Right atrium auricular region (tissue), 2 donors: ENCODE results near the gene GRIK5. TPM values are rescaled to one million over a fixed set of nuclear protein-coding genes. Genes with fewer than 3 reads are reported as not detected.
A peak's percentile ranks its signal among the peaks of the same experiment; 100 is the strongest.

Experiments
- DNase-seq: peaks from one replicate; pipeline ENCODE4 v3.0.0-alpha.2; 2019; ENCODE audit warnings: low spot score
- H3K27ac ChIP-seq, 2 donors: fragments of 200-600 bp; sonication (generic); 1 replicate in 1 of 2; 2 replicates in 1 of 2; pipeline ENCODE4 v1.5.1; 2016 to 2019
- H3K27me3 ChIP-seq, 2 donors: fragments of 200-600 bp; sonication (generic); one replicate each; pipeline versions ENCODE4 v1.5.1 to v1.6.0; 2017 to 2019
- H3K36me3 ChIP-seq: fragments of 200-600 bp; sonication (generic); one replicate; pipeline ENCODE4 v1.5.1; 2016
- H3K4me1 ChIP-seq, 2 donors: fragments of 200-600 bp; sonication (generic); one replicate each; pipeline versions ENCODE4 v1.5.1 to v1.6.0; 2017 to 2019
- H3K4me3 ChIP-seq, 2 donors: fragments of 200-600 bp; sonication (generic); 1 replicate in 1 of 2; 2 replicates in 1 of 2; pipeline ENCODE4 v1.5.1; 2017 to 2019; ENCODE audit warnings: mild to moderate bottlenecking in 1 of 2, moderate library complexity in 1 of 2
- H3K9me3 ChIP-seq, 2 donors: fragments of 200-600 bp; sonication (generic); one replicate each; pipeline ENCODE4 v1.5.1; 2019
- CTCF ChIP-seq, 2 donors: fragments of 200-600 bp; sonication (generic); IDR thresholded peaks; one replicate each; pipeline ENCODE4 v1.5.1; 2019; ENCODE audit warnings: antibody characterized with exemption in 2 of 2
- total RNA-seq, 2 donors: library from RNA; depleted of rRNA; stranded (reverse); fragments of >200 nt; gene quantifications; one replicate each; pipeline ENCODE4 v1.1.0, GENCODE V29; 2016

The GRIK5 gene
- total RNA-seq, 2 donors from 2014 or later, result 8.1 to 17.1 TPM

- H3K4me1 ChIP-seq, result peaks cover 0 to 14% of the 10 kb centered on the region in 2 donors
- DNase-seq, result no peak
- H3K9me3 ChIP-seq, result no peaks in the 10 kb centered on the region
- H3K4me3 ChIP-seq, result no peak overlapping the region
- no peak for TF ChIP-seq CTCF (IDR thresholded peaks at IDR 0.05)
- peak overlapping the region; percentile 1 to 46 for H3K27ac ChIP-seq
- no peaks in the 10 kb centered on the region for H3K27me3 ChIP-seq
- H3K36me3 ChIP-seq, result no peaks in the 10 kb centered on the region
Observed at GRCh38 chr19:42089191-42089750, 19.3 kb upstream of the GRIK5 start.

GRCh38 chr19:42088471-42089190 lies 18.6 kb upstream of the GRIK5 start:
- H3K4me3 ChIP-seq, result no peak overlapping the region
- H3K27me3 ChIP-seq, result no peaks in the 10 kb centered on the region
- peaks cover 0 to 14% of the 10 kb centered on the region in 2 donors for H3K4me1 ChIP-seq
- DNase-seq, result no peak
- no peaks in the 10 kb centered on the region for H3K9me3 ChIP-seq
- peak overlapping the region; percentile 1 to 46 for H3K27ac ChIP-seq
- peaks cover under 1% of the 10 kb centered on the region for H3K36me3 ChIP-seq
- TF ChIP-seq CTCF (IDR thresholded peaks at IDR 0.05), result no peak

- no peak overlapping the region for H3K4me3 ChIP-seq
- TF ChIP-seq CTCF (IDR thresholded peaks at IDR 0.05), result no peak
- no peaks in the 10 kb centered on the region for H3K9me3 ChIP-seq
Observed at GRCh38 chr19:42086770-42087550, 17.0 kb upstream of the GRIK5 start.

GRCh38 chr19:42086188-42086736 lies 16.3 kb upstream of the GRIK5 start:
- DNase-seq, result no peak
- no peak overlapping the region for H3K4me3 ChIP-seq
- H3K9me3 ChIP-seq, result no peaks in the 10 kb centered on the region
- peaks cover 20% of the 10 kb centered on the region for H3K36me3 ChIP-seq
- TF ChIP-seq CTCF (IDR thresholded peaks at IDR 0.05), result no peak
- peaks cover 0 to 9% of the 10 kb centered on the region in 2 donors for H3K4me1 ChIP-seq
- no peaks in the 10 kb centered on the region for H3K27me3 ChIP-seq
- H3K27ac ChIP-seq, result no peak overlapping the region

More at GRCh38 chr19:42086770-42087550, 17.0 kb upstream of the GRIK5 start:
- no peak for DNase-seq
- Histone ChIP-seq H3K4me1 (peaks cover 0 to 11% of the 10 kb centered on the region in 2 donors), H3K27ac (no peak overlapping the region), H3K36me3 (peaks cover 13% of the 10 kb centered on the region), H3K27me3 (no peaks in the 10 kb centered on the region)

- no peak for TF ChIP-seq CTCF (IDR thresholded peaks at IDR 0.05)
- Histone ChIP-seq H3K27me3 (no peaks in the 10 kb centered on the region), H3K36me3 (peaks cover 46% of the 10 kb centered on the region), H3K4me1 (peaks cover 0 to 5% of the 10 kb centered on the region in 2 donors), H3K4me3 (no peak overlapping the region), H3K27ac (no peak overlapping the region), H3K9me3 (no peaks in the 10 kb centered on the region)
- DNase-seq, result no peak
Observed at GRCh38 chr19:42083537-42083936, 13.5 kb upstream of the GRIK5 start.
